Measurements from ENCODE around the gene CNTNAP2. TPM values are rescaled to one million over a fixed set of nuclear protein-coding genes. Genes with fewer than 3 reads are reported as not detected.

Gene CNTNAP2
- total and polyA plus RNA-seq, 2 of the 8 experiments (the other 6 are each of a cell fraction or from before 2014, with no cell fraction given), result 27.9 to 71.0 TPM

DNA sequence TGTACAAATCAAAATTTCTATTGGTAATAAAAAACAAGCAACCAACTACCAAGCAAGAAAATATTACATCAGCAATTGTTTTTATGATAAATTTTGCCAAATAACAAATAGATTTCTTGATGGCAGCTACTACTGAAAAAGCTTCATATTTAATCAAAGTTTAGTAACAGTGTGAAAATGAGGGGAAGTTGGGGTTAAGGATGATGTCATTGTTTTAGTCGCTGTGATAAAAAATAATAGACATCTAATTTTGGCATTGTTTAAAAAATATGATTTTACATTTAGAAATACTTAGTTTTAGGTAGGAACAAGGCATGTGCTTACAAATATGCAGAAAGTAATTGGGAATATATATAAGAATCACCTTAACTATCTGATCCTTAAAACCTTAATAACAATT lies 145.9 kb downstream of the CNTNAP2 start (continued):
- TF ChIP-seq, protein P1, sequence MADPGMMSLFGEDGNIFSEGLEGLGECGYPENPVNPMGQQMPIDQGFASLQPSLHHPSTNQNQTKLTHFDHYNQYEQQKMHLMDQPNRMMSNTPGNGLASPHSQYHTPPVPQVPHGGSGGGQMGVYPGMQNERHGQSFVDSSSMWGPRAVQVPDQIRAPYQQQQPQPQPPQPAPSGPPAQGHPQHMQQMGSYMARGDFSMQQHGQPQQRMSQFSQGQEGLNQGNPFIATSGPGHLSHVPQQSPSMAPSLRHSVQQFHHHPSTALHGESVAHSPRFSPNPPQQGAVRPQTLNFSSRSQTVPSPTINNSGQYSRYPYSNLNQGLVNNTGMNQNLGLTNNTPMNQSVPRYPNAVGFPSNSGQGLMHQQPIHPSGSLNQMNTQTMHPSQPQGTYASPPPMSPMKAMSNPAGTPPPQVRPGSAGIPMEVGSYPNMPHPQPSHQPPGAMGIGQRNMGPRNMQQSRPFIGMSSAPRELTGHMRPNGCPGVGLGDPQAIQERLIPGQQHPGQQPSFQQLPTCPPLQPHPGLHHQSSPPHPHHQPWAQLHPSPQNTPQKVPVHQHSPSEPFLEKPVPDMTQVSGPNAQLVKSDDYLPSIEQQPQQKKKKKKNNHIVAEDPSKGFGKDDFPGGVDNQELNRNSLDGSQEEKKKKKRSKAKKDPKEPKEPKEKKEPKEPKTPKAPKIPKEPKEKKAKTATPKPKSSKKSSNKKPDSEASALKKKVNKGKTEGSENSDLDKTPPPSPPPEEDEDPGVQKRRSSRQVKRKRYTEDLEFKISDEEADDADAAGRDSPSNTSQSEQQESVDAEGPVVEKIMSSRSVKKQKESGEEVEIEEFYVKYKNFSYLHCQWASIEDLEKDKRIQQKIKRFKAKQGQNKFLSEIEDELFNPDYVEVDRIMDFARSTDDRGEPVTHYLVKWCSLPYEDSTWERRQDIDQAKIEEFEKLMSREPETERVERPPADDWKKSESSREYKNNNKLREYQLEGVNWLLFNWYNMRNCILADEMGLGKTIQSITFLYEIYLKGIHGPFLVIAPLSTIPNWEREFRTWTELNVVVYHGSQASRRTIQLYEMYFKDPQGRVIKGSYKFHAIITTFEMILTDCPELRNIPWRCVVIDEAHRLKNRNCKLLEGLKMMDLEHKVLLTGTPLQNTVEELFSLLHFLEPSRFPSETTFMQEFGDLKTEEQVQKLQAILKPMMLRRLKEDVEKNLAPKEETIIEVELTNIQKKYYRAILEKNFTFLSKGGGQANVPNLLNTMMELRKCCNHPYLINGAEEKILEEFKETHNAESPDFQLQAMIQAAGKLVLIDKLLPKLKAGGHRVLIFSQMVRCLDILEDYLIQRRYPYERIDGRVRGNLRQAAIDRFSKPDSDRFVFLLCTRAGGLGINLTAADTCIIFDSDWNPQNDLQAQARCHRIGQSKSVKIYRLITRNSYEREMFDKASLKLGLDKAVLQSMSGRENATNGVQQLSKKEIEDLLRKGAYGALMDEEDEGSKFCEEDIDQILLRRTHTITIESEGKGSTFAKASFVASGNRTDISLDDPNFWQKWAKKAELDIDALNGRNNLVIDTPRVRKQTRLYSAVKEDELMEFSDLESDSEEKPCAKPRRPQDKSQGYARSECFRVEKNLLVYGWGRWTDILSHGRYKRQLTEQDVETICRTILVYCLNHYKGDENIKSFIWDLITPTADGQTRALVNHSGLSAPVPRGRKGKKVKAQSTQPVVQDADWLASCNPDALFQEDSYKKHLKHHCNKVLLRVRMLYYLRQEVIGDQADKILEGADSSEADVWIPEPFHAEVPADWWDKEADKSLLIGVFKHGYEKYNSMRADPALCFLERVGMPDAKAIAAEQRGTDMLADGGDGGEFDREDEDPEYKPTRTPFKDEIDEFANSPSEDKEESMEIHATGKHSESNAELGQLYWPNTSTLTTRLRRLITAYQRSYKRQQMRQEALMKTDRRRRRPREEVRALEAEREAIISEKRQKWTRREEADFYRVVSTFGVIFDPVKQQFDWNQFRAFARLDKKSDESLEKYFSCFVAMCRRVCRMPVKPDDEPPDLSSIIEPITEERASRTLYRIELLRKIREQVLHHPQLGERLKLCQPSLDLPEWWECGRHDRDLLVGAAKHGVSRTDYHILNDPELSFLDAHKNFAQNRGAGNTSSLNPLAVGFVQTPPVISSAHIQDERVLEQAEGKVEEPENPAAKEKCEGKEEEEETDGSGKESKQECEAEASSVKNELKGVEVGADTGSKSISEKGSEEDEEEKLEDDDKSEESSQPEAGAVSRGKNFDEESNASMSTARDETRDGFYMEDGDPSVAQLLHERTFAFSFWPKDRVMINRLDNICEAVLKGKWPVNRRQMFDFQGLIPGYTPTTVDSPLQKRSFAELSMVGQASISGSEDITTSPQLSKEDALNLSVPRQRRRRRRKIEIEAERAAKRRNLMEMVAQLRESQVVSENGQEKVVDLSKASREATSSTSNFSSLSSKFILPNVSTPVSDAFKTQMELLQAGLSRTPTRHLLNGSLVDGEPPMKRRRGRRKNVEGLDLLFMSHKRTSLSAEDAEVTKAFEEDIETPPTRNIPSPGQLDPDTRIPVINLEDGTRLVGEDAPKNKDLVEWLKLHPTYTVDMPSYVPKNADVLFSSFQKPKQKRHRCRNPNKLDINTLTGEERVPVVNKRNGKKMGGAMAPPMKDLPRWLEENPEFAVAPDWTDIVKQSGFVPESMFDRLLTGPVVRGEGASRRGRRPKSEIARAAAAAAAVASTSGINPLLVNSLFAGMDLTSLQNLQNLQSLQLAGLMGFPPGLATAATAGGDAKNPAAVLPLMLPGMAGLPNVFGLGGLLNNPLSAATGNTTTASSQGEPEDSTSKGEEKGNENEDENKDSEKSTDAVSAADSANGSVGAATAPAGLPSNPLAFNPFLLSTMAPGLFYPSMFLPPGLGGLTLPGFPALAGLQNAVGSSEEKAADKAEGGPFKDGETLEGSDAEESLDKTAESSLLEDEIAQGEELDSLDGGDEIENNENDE (IDR thresholded peaks at IDR 0.05; ENCODE audit: insufficient replicate concordance, low read length), result no peak
- TF ChIP-seq CREB1 (IDR thresholded peaks at IDR 0.05) (no peak), NANOG (IDR thresholded peaks at IDR 0.05; ENCODE audit: insufficient read depth, low read depth, low read length, poor library complexity, severe bottlenecking) (no peak), SP4 (IDR thresholded peaks at IDR 0.05; ENCODE audit: low read length) (no peak), SIX5 (IDR thresholded peaks at IDR 0.05; ENCODE audit: low read depth, low read length) (no peak), NRF1 (IDR thresholded peaks at IDR 0.05; ENCODE audit: low read depth, low read length) (no peak), SP2 (IDR thresholded peaks at IDR 0.05; ENCODE audit: low read length) (no peak)
- TF ChIP-seq, protein P2, sequence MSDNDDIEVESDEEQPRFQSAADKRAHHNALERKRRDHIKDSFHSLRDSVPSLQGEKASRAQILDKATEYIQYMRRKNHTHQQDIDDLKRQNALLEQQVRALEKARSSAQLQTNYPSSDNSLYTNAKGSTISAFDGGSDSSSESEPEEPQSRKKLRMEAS (IDR thresholded peaks at IDR 0.05), result no peak
